Stimulated activated CD4-positive, alpha-beta T cell treated with anti-CD3 and anti-CD28 coated beads, Interleukin-2, amount 100 ng/mL, for 48 hours (primary cell): Measurements from ENCODE around the gene FBXO42.
"Not testable (repeated sequence)": the region's sequence is repeated elsewhere in the genome, so short reads cannot be mapped to it uniquely, and the experiment has no call there.

ENCODE experiments used
- DNase-seq, 2 donors: peaks; one replicate each; pipeline ENCODE4 v3.0.0-alpha.2; 2020

FBXO42 gene

DNA sequence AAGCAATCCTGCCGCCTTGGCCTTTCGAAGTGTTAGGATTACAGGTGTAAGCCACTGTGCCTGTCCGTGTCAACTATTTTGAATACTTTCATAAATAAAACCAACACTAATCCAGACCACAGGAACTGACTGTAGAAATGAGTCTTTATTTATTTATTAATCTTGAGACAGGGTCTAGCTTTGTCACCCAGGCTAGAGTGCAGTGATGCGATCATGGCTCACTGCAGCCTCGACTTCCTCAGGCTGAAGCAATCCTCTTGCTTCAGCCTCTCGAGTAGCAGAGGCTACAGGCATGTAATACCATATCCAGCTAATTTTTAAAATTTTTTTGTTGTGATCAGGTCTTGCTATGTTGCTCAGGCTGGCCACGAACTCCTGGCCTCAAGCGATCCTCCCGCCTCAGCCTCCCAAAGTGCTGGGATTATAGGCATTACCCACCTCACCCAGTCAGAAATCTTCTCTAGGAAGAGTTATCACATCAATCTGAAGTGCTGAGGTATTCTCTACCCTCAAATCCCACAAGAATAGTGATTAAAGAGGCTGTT, 93.6 kb downstream of the FBXO42 start:
- DNase-seq = no peak

DNA sequence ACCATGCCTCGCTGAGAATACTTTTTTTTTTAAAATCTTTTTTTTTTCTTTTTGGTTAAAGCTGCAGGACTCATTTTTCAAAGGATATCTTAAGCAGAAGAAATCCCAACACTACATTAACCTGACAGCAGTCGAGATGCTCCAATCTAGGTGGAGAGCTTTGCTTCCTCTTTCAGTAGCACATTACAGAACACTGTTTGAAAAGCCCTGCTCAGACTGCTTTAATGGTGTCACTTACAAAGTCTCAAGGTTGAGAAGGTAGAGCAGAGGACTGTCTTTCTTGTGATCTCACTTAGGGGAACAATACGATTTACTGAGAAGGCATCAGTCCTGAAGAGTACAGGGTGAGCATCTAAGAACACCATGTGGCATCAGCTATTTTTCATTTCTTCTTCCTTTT, 94.3 kb downstream of the FBXO42 start:
- DNase-seq = no peak

DNA sequence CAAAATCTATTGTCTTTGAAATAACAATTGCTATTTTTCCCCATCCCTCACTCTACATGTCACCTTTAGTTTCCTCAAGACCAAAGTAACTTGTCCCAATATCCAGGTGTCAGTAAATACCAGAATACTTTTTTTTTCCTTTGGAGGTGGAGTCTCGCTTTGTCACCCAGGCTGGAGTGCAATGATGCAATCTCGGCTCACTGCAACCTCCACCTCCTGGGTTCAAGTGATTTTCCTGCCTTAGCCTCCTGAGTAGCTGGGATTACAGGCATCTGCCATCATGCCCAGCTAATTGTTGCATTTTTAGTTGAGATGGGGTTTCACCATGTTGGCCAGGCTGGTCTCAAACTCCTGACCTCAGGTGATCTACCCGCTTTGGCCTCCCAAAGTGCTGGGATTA, 94.7 kb downstream of the FBXO42 start:
- DNase-seq = not testable (repeated sequence)

DNA sequence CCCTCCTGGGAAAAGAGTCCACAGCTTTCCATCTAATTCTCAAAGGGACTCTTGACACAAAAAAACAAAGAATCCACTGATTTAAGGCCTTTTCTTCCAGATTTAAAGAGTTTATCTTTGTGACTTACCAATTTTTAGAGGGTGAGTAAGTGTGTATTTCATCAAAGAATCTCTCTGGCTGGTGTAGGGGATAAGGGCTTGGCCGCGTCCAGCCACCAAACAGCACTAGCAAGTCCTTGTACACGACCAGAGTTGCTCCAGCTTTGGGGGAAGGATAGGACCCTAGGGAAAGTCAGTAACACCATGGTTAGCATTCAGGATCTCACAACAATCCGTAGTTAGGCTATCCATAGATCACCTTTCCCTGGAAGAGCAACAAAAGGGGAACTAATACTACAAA, 95.8 kb downstream of the FBXO42 start:
- no peak for DNase-seq

DNA sequence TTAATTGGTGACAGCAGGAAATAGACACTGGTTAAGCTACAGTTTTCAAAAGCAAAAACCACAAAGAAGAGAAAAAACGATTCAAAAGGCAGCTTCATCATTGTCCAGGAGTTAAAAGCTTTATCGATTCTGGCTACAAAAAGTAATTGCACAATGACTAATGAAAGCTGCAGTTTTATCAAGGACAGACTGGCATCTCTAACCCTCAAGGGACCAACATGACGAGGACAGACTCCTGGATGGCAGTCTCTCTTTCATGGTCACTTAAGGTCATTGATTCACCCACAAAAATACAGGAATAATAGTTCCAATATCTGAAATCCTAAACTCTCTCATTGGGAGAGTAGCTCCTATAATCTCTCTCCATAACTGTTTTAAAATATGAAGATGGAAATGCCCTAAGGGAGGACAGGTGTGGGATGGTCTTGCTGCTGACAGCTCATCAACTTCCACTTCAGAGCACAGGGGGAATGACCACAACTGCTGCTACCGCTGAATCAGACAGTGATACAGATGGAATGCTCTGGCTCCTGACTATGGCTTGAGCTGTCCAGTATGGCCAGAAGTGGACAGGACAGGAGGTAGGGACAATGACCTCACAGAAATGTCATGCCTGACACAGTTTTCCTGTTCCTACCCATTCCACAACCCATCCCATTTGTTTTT, 97.9 kb downstream of the FBXO42 start:
- no peak for DNase-seq

DNA sequence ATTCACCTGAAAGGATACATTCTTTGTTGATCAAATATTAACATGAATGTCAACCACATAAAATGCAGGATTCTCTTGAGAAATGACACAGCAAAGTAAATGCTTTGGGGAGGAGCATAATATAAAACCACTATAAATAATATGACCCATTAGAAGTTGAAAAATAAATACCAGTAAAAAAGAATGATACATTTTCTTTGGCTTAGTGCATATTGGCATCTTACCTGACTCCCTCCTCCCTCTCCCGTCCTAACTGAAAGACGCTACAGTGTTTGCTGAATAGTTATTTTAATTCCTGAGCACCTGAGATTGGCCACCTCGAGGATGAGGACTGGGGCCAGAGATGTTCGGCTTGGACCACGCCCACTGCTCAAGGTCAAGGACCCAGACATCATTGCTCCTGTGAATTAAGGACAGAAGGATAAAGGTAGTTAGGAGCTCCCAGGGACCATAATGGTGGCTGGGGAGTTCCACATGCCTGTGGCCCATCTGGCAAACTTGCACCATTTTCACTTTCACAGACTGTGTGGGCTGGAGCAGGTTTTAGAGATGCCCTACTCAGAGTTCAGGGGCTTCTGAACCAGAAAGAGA, 98.9 kb downstream of the FBXO42 start:
- no peak for DNase-seq

DNA sequence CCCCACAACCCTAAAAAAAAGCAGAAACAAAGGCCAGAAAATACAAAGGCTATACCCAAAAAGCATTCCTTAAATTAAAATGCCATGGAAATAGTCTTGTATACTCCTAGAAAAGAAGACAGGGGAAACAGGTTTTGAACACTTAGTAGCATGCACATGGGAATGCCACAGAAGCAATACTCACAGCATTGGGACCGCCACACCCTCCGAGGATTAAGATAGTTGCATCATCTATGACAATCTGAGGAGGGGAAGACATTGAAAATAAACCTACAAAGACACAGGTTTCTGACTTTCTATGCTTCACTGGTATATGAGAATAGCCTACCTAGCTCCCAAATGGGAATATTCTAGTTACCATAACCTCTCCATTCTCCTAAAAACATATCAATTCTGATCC, 99.4 kb downstream of the FBXO42 start:
- DNase-seq = no peak

DNA sequence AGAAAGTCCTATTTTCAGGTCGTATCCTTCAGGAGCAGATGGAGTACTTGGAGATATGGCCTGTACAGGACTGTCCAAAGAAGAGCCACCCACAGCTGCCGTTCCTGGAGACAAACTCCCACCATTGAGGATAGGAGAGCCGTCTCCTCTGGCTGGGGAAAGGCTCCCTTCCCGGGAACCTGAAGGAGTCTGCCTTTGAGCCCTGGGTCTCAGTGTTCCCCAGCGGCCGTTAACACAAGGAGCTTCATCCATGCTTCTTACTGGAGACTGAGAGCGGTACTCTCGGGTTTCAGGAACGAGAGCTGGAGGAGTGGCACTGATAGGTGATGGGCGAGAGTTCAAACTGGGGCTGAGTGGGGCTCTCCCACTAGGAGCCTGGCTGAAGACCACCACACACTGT, 100.9 kb downstream of the FBXO42 start:
- no peak for DNase-seq

DNA sequence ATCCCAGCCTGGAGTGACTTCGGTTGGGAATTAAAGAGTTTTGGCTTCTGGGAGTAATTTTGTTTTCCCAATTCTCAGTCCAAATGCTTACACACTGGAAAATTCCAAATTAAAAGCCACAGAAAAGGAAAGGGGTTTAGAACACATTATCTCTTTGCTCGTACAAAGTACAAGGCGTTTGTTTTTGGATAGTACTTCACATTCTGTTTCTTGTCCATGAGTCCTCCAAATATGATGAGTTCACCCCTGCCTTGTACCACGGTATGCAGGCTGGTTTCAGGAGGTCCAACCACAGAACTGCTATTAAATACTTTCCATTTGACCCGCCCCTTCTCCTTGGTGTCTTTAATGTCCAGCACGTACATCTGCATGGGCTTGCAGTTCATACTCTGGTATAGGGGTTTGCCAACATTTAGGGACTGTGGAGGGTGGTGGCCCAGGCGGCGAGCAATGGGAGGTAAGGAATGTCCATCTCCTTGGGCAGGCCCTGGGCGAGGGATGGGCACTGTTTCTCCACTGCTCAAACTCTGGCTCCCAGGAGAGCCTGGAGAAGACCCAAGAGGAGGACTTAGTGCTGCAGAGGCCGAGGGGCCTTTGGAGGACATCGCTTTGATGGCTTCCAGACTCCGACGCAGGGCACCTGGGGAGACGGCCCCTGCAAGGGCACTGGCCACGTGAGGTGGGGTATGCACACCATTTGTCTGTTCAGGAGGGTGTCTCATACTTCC, 101.6 kb downstream of the FBXO42 start:
- DNase-seq = no peak

DNA sequence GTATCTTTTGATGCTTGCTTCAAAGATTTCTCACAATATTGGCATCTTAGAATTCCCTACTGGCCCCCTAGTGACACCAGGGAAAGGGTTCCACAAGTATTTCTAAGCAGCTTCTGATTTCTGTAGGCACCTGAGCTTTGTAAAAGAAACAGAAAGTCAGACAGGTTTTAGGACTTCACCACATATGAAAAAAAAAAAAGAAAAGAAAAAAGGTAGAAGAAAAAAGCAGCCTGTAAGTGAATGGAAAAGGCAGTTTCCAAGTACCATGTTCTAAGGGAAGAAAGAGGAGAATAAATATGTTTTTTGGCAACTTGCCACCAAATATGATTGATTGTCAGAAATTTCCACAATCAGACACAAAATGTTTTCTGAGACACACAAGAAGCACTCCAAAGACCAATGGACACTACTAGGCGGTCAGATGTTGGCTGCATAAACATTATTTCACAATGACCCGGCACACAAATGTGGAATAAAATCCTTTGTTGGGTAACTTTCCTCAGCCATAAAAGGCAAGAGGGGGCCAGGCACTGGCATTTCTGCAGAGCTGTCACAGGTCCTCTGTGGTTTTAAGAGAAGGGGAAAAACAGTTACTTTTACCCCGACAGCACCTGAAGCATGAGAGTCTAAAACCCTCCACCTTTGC, 102.6 kb downstream of the FBXO42 start:
- no peak for DNase-seq

DNA sequence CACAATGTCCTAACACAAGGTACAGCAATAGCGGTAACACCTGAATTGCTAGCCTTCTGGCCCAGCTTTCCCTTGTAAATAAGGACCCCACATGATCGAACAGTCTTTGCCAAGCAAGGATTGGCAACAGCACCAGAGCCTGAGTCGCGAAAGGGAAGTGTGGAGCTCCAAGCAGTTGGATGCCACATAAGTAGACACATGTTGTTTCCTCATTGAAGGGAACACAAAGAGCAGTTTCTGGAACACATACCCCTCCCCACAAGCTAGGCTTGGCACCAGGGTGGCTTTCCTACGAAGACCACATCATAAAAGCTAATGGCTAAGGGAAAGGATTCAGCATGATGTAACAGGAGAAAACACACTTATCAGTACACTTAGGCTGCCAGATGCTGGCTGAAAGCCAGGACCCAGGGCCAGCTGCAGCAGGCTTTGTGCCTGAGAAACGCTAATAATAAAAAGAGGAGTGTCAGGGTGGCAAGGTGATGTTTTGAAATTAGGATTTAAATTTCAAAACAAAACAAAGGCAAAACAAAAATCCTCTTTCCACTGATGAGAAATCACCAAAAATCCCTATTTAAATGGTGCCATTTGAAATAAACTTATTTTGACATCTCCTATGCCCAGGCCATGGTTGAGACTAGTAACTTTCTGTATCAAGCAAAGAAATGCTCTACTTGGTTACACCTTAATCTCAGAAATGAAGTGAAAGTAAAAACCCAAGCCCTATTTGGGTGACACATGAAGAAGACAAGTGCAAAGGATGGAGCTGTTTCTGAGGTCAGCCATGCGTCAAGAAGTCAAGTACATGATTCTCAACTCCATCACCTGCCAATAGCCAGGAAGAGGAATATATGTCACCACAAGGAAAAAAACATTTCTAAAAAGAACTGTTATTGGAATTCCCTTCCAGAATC, 103.4 kb downstream of the FBXO42 start:
- DNase-seq = no peak

DNA sequence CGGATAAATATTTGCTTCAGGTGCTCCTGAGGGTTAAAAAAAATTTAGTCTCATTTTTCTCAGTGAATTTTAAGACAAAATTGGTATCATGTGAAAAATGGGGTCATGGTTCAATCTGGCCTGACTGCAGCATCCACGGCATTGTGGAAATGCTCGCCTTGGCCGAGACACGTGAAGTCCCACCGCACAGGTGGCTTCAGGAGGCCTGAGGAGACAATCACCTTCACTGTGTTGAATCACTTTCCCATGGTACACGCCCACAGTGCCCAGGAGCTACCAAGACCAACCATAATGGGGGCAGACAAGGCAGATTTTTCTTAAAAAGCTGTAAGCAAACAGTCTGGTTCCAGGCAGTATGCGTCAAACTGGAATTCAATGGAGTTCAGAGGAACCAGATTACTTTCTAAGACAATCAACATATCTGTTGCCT, 104.3 kb downstream of the FBXO42 start:
- DNase-seq = no peak

DNA sequence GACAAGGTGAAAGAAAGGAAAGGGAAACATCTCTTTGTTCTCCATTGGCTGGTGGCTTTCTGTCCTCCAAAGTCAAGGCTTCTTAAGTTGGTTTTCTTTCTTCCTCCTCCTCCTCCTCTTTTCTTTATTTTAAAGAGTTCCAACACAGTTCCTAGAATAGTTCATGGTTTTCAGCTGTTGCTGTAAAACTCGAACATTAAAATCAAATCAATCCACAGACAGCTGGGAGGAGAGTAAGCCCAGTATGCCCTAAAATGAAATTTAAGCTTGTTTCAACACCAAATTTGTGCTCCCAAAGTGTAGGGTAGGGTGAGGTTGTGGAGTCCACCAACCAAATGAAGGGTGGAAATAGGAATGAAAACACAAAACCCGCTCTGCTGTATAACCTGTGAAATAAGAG, 104.8 kb downstream of the FBXO42 start:
- no peak for DNase-seq

DNA sequence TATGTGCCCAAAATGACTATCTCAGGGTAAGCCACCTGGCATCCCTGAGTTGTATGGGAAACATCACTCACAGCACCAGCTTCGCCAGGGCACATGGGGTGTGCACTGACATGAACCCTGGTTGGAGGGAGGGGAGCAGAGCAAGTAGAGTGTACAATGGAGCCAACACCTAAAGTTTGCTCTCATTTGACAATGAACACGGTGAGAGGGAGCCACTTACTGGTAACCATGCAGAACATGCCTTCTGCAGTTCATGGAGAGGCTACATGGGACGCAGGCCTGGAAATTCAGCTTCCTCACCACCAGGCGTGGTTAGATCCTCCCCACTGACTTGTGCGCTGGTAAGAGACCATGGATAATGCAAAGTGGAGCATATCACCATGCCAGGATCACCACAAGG, 105.3 kb downstream of the FBXO42 start:
- DNase-seq = no peak

DNA sequence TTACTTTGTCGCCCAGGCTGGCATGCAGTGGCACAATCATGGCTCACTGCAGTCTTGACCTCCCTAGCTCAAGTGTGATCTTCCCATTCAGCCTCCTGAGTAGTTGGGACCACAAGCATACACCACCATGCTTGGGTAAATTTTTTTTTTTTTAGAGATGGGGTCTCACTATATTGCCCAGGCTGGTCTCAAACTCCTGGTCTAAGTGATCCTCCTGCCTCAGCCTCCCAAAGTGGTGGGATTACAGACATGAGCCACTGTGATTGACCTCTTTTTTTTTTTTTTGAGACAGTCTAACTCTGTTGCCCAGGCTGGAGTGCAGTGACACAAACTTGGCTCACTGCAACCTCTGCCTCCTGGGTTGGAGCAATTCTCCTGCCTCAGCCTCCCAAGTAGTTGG, 106.0 kb downstream of the FBXO42 start:
- DNase-seq = not testable (repeated sequence)

DNA sequence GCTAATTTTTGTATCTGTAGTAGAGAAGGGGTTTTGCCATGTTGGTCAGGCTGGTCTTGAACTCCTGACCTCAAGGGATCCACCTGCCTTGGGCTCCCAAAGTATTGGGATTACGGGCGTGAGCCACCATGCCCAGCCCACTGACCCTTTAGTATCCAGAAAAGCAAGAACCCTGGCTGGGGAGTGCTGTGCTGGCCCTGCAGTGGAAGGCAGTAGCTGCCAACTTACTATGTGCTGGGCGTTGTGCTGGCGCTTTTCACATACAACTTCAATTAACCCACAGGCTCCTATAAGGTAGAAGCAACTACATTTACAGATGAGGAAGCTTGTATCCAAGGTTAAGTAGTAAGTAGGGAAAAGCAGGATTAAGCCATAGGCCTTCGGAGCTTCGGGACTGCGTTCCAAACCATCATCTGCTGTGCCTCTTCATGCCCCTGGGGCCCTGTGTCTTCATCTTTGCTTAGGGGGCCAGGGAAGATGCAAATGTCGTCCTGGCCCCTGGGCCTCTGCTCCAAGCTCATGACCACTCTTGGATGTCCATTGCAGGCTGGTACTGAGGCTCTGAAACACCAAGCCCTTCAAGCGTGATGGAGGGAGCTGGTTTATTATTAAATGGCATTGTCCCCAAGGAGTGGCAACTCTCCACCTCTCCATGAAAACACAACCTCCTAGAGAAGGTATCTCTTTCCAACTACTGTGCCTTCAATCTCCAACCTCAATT, 106.6 kb downstream of the FBXO42 start:
- no peak for DNase-seq

DNA sequence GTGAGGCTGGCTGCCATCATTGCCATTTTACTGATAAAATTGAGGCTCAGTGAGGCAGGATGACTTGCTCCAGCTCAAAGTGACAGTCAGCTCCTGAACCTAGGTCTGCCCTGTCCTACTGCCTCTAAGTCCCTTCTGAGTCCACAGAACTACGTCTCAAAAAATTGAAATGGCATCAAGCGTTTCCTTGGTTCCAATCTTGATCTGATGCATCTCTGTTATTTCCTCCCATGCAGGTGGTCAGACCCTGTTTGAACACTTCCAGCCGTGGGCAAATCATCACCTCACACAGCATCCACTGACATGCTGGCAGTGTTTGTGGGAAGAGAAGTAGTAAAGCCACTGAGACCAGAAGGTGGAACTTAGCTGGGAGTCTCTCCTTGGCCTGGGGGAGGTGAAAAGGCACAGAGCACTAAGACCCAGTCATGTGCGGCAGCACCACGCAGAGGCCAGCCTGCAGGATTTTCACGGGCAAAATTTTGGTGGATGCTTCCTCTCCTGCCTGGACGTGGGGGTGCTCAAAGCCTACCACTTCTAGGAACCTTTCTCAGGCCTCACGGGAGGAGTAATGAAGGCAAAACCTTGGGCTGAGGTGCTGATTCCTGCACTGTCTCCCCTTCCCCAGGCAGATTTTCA, 107.5 kb downstream of the FBXO42 start:
- no peak for DNase-seq

DNA sequence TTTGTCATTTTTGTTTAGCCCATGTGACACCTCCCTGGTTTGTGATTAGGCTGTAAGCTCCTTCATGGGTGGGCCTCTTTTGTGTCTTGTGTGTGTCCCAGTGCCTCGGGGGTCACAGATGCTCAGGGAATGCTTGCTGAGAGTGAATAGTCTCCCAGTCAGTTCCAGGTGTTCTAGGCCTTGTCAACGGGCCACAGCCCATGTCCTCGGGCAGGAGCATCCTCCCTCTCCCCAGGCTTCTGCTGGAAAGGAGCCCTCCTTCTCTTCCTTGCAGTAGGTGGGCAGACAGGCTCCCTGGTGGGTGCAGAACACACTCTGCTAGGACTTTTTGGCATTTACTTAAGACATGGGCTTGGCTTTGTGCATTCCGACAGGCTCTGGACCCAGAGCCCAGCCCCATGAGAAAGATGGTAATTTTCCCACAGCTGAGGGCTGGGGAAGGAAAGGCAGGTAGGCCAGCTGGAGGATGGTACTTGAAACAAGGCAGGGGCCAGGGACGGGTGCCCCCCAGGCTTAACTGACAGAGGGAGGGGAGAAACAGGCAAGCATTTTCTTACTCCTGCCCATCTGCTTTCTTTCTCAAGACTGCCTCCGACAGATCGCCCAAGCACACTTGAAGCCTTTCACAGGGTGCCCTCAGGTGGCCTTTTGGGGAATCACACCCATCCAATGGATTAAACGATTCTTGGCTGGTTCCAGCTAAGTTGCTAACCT, 108.2 kb downstream of the FBXO42 start:
- peak; percentile 68 to 73 for DNase-seq

DNA sequence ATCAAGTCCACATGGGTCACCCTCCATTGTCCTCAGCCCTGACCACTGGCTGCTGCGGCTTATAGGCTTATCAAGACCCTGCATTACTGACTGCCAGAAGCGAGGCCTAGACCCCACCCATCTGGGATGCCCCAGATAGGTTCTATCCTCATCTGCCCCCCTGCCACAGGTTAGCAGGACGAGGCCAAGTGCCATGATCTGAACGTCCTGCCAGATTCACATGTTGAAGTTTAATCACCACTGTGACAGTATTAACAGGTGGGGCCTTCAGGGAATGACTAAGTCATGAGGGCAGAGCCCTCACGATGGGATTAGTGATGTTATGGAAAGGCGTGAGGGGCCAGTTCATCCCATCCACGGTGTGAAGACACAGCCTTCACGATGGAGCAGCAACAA, 109.1 kb downstream of the FBXO42 start:
- no peak for DNase-seq

DNA sequence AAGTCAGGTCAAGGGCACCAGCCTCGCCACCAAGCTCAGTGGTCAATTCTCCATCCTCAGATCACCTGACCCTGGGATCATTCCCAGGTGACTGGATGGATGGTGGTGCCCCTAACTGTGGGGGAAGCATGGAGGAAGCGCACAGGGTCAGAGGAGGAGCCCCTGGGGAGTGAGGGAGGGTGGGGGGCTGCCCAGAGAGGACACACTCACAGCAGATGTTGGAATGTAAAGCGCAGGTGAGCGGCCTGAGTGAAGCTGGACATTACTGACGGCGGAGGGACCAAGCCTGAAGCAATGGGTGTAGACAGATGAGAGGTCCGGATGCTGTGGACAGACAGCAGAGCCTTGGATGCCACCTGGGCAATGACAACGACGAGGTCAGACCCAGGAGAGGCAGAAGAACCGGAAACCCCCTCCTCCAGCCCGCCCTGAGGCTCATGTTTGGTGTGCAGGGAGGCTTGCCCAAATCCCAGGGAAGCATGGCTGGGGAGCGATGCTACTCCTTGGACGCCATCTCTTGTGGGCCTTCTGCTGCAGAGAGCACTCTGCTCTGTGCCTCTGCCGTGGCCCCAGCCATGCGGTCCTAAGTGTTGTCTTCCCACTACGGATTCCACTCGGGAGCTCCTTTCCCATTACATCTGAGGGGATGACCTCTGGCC, 109.6 kb downstream of the FBXO42 start:
- DNase-seq = no peak
